T-cell (primary cell): ENCODE measurements around the gene NTNG2. TPM values are rescaled to one million over a fixed set of nuclear protein-coding genes. Genes with fewer than 3 reads are reported as not detected.

Experiments
- ATAC-seq, 4 experiments: fragments of 200-7000 bp in 3 of 4; fragments of 150-1000 bp in 1 of 4; cut with Tn5 transposase; replicated peaks in 1 of 4; 1 replicate in 3 of 4; 2 replicates in 1 of 4; pipeline ENCODE4 v1.10.0; 2021; ENCODE audit warnings: moderate library complexity in 3 of 4, mild to moderate bottlenecking in 2 of 4, moderate number of reproducible peaks in 1 of 4
- CTCF ChIA-PET, 2 donors: fragments of 300-600 bp; sonication (Branson Sonifier 250); formaldehyde crosslinking; loops; one replicate each; lab custom pipeline; 2022; ENCODE audit warnings: antibody characterized with exemption in 2 of 2; lab: Charles Lee
- POLR2A ChIA-PET, 2 donors: fragments of 300-600 bp; sonication (Branson Sonifier 250); formaldehyde crosslinking; loops; one replicate each; lab custom pipeline; 2022; ENCODE audit warnings: antibody characterized with exemption in 2 of 2; lab: Charles Lee
- DNase-seq, 35 experiments: peaks; one replicate each; pipeline versions ENCODE4 v3.0.0 to v3.0.0-alpha.2; 2013 to 2023
- H3K27ac ChIP-seq: one replicate; pipeline ENCODE4 v1.5.1; 2013; ENCODE audit warnings: low read length
- H3K27me3 ChIP-seq, 2 experiments: replicated peaks in 1 of 2; 1 replicate in 1 of 2; 2 replicates in 1 of 2; pipeline versions ENCODE4 v1.6.1 to v1.7.0; 2013; ENCODE audit warnings: low read length in 1 of 2, mixed read lengths in 1 of 2; ENCODE audit not compliant: control insufficient read depth in 2 of 2, insufficient read depth in 2 of 2; ENCODE audit errors: extremely low read depth in 1 of 2
- H3K36me3 ChIP-seq, 2 donors: 1 replicate in 1 of 2; 2 replicates in 1 of 2; pipeline versions ENCODE4 v1.6.1 to v1.7.0; 2013; ENCODE audit warnings: low read length in 1 of 2; ENCODE audit not compliant: control insufficient read depth in 2 of 2, insufficient read depth in 1 of 2; ENCODE audit errors: extremely low read depth in 1 of 2
- H3K4me1 ChIP-seq, 2 experiments: 1 replicate in 1 of 2; 2 replicates in 1 of 2; pipeline versions ENCODE4 v1.6.1 to v1.7.0; 2013; ENCODE audit warnings: low read length in 2 of 2, mixed read lengths in 1 of 2; ENCODE audit not compliant: insufficient read depth in 2 of 2, control insufficient read depth in 1 of 2; ENCODE audit errors: extremely low read depth in 1 of 2
- H3K4me3 ChIP-seq, 2 donors: 1 replicate in 1 of 2; 2 replicates in 1 of 2; pipeline versions ENCODE4 v1.5.1 to v1.7.0; 2013; ENCODE audit warnings: mild to moderate bottlenecking in 2 of 2, low read length in 1 of 2, moderate library complexity in 1 of 2; ENCODE audit not compliant: control insufficient read depth in 1 of 2; ENCODE audit errors: extremely low read depth in 1 of 2
- H3K9me3 ChIP-seq: 2 replicates; pipeline ENCODE4 v1.7.0; 2013
- H3K27ac Mint-ChIP-seq, 2 donors: one replicate each; pipeline ENCODE4 v1.8.0; 2020 to 2021; ENCODE audit warnings: mild to moderate bottlenecking in 2 of 2, mixed read lengths in 2 of 2
- H3K27me3 Mint-ChIP-seq, 2 donors: one replicate each; pipeline ENCODE4 v1.8.0; 2021 to 2022; ENCODE audit warnings: mixed read lengths in 2 of 2
- H3K36me3 Mint-ChIP-seq: one replicate; pipeline ENCODE4 v1.8.0; 2021; ENCODE audit warnings: mixed read lengths
- H3K4me1 Mint-ChIP-seq, 3 donors: one replicate each; pipeline ENCODE4 v1.8.0; 2020 to 2022; ENCODE audit warnings: mixed read lengths in 3 of 3, mild to moderate bottlenecking in 1 of 3
- H3K4me3 Mint-ChIP-seq, 3 donors: one replicate each; pipeline ENCODE4 v1.8.0; 2020 to 2022; ENCODE audit warnings: mild to moderate bottlenecking in 3 of 3, mixed read lengths in 3 of 3, moderate library complexity in 3 of 3
- H3K9me3 Mint-ChIP-seq, 3 donors: one replicate each; pipeline ENCODE4 v1.8.0; 2020 to 2022; ENCODE audit warnings: mixed read lengths in 3 of 3
- WGBS: methylation state at CpG from one replicate; pipeline ENCODE4 v1.1.5; 2013; ENCODE audit warnings: missing lambda C conversion rate; ENCODE audit not compliant: insufficient coverage; 5-methylcytosine and 5-hydroxymethylcytosine counted together
- total RNA-seq, 35 experiments: library from RNA in 6 of 35; stranded (reverse) in 6 of 35; fragments of 120-200 nt in 1 of 35; gene quantifications; one replicate each; pipeline versions ENCODE4 v1.2.1 to v1.2.4 and lab custom pipeline; 2013 to 2026

NTNG2 gene
- total RNA-seq, 5 donors from 2014 or later (not counting 1 experiment from before 2014, with no cell fraction given) = 4.8 to 14.1 (median 7.8) TPM

DNA sequence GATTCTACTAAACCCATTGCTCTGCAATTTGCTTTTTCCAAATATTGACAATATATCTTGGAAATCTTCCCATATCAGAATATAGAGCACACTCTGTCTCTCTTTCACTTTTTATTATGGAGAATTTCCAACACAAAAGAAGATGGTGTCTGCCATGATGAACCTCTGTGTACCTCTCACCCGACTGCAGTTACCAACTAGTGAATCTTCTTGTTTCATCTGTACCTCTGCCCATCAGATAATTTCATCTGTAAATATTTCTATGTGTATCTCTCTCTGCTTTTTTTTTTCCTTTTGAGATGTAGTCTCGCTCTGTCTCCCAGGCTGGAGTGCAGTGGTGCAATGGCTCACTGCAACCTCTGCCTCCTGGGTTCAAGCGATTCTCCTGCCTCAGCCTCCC lies 62.8 kb downstream of the NTNG2 start:
- H3K9me3 ChIP-seq = no peaks in the 10 kb centered on the region
- Mint-ChIP-seq H3K4me3 (no peak overlapping the region), H3K9me3 (no peaks in the 10 kb centered on the region), H3K27me3 (peaks cover 9 to 11% of the 10 kb centered on the region in 2 donors), H3K27ac (no peak overlapping the region), H3K36me3 (no peaks in the 10 kb centered on the region), H3K4me1 (no peaks in the 10 kb centered on the region)
- H3K4me3 ChIP-seq = no peak overlapping the region
- WGBS = 100% methylated on average over 1 of the region's 3 CpGs
- H3K4me1 ChIP-seq = no peaks in the 10 kb centered on the region
- peaks cover 0 to 14% of the 10 kb centered on the region in 2 experiments for H3K27me3 ChIP-seq
- ChIA-PET CTCF (no interaction called here), POLR2A (no interaction called here)
- DNase-seq = no peak
- no peak for ATAC-seq
- no peaks in the 10 kb centered on the region for H3K36me3 ChIP-seq
- no peak overlapping the region for H3K27ac ChIP-seq

DNA sequence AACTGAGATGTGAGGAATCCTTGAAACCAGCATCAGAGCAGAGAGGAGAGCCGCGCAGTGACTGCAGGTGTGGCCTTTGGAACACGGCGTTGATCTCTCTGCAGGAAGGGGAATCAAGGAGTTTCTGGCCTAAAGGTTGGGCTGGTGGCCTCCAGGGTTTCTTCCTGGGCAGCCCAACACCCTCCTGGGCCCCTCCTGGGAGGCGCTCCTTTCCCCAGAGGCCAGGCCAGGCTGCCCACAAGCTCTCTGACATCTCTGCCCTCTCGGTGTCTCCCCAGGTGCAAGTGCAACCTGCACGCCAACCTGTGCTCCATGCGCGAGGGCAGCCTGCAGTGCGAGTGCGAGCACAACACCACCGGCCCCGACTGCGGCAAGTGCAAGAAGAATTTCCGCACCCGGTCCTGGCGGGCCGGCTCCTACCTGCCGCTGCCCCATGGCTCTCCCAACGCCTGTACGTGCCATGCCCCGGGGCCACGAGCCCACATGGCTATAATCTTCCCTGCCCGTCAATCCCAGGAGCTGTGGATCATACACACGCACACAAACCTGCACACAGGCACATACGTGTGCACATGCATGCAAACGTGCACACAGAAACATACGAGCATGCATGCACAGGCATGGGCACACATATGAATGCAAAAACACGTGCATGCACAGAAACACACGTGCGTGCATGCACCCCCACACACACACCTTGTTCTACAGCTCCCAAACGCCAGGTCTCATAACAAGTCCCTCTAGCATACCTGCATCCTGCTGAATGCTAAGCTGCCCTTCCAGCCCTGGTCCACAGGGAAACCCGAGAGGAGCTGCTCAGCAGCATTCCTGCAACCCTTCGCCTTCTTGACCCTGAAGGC lies 64.9 kb downstream of the NTNG2 start:
- H3K27ac ChIP-seq = no peak overlapping the region
- Mint-ChIP-seq H3K36me3 (no peaks in the 10 kb centered on the region), H3K4me1 (no peaks in the 10 kb centered on the region), H3K9me3 (no peaks in the 10 kb centered on the region), H3K4me3 (no peak overlapping the region), H3K27me3 (peaks cover 5 to 11% of the 10 kb centered on the region in 2 donors), H3K27ac (no peak overlapping the region)
- H3K27me3 ChIP-seq = peaks cover 0 to 22% of the 10 kb centered on the region in 2 experiments
- H3K4me3 ChIP-seq = no peak overlapping the region
- H3K36me3 ChIP-seq = no peaks in the 10 kb centered on the region
- ChIA-PET POLR2A (no interaction called here), CTCF (no interaction called here)
- H3K9me3 ChIP-seq = no peaks in the 10 kb centered on the region
- ATAC-seq (no peak), DNase-seq (no peak)
- no peaks in the 10 kb centered on the region for H3K4me1 ChIP-seq
- 90% methylated on average over 28 of the region's 34 CpGs for WGBS

GRCh38 chr9:132228062-132228461 lies 66.2 kb downstream of the NTNG2 start:
- no peak overlapping the region for H3K27ac ChIP-seq
- no peaks in the 10 kb centered on the region for H3K4me1 Mint-ChIP-seq
- WGBS = 33% methylated on average over 11 of the region's 12 CpGs
- no peak overlapping the region for H3K27ac Mint-ChIP-seq
- peaks cover 0 to 29% of the 10 kb centered on the region in 2 experiments for H3K27me3 ChIP-seq
- no peaks in the 10 kb centered on the region for H3K36me3 Mint-ChIP-seq
- H3K9me3 ChIP-seq = no peaks in the 10 kb centered on the region
- ChIA-PET CTCF (interaction anchor here in 1 of 2 donors (1.5 kb wide), 1 partner anchor 58 kb away, joined by 4 read pairs; no protein-coding TSS in a partner anchor), POLR2A (no interaction called here)
- peaks cover 3 to 11% of the 10 kb centered on the region in 2 donors for H3K27me3 Mint-ChIP-seq
- H3K4me3 Mint-ChIP-seq = no peak overlapping the region
- no peaks in the 10 kb centered on the region for H3K9me3 Mint-ChIP-seq
- no peaks in the 10 kb centered on the region for H3K36me3 ChIP-seq
- DNase-seq = no peak
- H3K4me1 ChIP-seq = no peaks in the 10 kb centered on the region
- peak in 1 of 4 experiments; percentile 39 for ATAC-seq
- H3K4me3 ChIP-seq = no peak overlapping the region

GRCh38 chr9:132230605-132231004 lies 68.7 kb downstream of the NTNG2 start:
- H3K9me3 Mint-ChIP-seq = no peaks in the 10 kb centered on the region
- no peaks in the 10 kb centered on the region for H3K4me1 ChIP-seq
- 71% methylated on average over 2 of the region's 4 CpGs for WGBS
- H3K4me3 Mint-ChIP-seq = no peak overlapping the region
- no peaks in the 10 kb centered on the region for H3K9me3 ChIP-seq
- H3K4me3 ChIP-seq = no peak overlapping the region
- CTCF ChIA-PET = no interaction called here
- no peak overlapping the region for H3K27ac Mint-ChIP-seq
- DNase-seq (no peak), ATAC-seq (no peak)
- POLR2A ChIA-PET = no interaction called here
- peaks cover 6 to 11% of the 10 kb centered on the region in 2 donors for H3K27me3 Mint-ChIP-seq
- no peaks in the 10 kb centered on the region for H3K36me3 Mint-ChIP-seq
- no peak overlapping the region for H3K27ac ChIP-seq
- no peaks in the 10 kb centered on the region for H3K4me1 Mint-ChIP-seq
- H3K27me3 ChIP-seq = peaks cover 0 to 32% of the 10 kb centered on the region in 2 experiments
- H3K36me3 ChIP-seq = no peaks in the 10 kb centered on the region

DNA sequence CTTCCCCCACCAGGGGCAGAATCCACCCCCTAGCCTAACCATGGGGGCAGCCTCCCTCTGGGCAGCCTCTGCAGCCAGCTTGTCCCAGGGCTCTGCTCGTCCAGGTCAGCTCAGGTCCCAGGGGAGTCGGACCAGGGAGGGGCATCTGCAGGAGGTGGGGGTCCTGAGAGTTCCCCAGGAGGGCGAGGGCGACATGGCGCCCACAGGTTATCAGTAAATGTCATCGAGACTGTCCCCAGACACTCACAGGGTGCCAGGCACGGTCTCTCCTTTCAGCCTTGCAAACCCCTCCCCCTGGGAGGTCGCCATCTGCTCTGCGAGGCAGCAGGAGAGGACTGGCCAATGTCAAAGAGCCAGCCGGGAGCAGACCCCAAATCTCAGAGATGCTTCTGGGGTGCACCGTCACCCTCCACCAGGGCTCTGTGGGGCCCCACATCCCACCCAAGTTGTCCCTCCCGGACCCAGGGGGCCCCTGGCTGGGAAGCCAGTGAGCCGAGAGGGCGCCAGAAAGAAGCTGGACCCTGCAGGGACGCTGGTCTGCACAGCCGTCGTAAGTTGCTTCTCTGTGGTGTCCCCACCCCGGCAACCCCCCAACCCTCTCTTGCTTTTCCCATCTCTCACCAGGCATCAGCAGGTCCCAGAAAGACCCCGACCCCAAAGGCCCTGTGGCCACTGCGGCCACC lies 69.3 kb downstream of the NTNG2 start:
- Histone ChIP-seq H3K36me3 (no peaks in the 10 kb centered on the region), H3K4me3 (no peak overlapping the region), H3K4me1 (peaks cover 0 to 2% of the 10 kb centered on the region in 2 experiments), H3K27ac (no peak overlapping the region), H3K27me3 (peaks cover 0 to 35% of the 10 kb centered on the region in 2 experiments), H3K9me3 (no peaks in the 10 kb centered on the region)
- ChIA-PET CTCF (no interaction called here), POLR2A (no interaction called here)
- Mint-ChIP-seq H3K4me1 (no peaks in the 10 kb centered on the region), H3K27ac (no peak overlapping the region), H3K27me3 (peaks cover 6 to 11% of the 10 kb centered on the region in 2 donors), H3K36me3 (no peaks in the 10 kb centered on the region), H3K4me3 (no peak overlapping the region), H3K9me3 (no peaks in the 10 kb centered on the region)
- DNase-seq (no peak), ATAC-seq (no peak)
- 73% methylated on average over 18 of the region's 20 CpGs for WGBS

- DNase-seq = no peak
- no peak overlapping the region for H3K27ac ChIP-seq
- WGBS = 31% methylated on average over 2 of the region's 3 CpGs
- no peak overlapping the region for H3K4me3 Mint-ChIP-seq
- CTCF ChIA-PET = interaction anchor here in 1 of 2 donors (0.5 kb wide), 1 partner anchor 47 kb away, joined by 3 read pairs; no protein-coding TSS in a partner anchor
- H3K9me3 ChIP-seq = no peaks in the 10 kb centered on the region
- H3K4me1 ChIP-seq = peaks cover 0 to 8% of the 10 kb centered on the region in 2 experiments
- peaks cover 0 to 5% (median 5%) of the 10 kb centered on the region in 3 donors for H3K4me1 Mint-ChIP-seq
- no peak for ATAC-seq
- no peak overlapping the region for H3K27ac Mint-ChIP-seq
- peaks cover 3 to 6% of the 10 kb centered on the region in 2 donors for H3K27me3 Mint-ChIP-seq
- peaks cover 0 to 32% of the 10 kb centered on the region in 2 experiments for H3K27me3 ChIP-seq
- no peaks in the 10 kb centered on the region for H3K36me3 Mint-ChIP-seq
- H3K4me3 ChIP-seq = no peak overlapping the region
- no peaks in the 10 kb centered on the region for H3K9me3 Mint-ChIP-seq
- no peaks in the 10 kb centered on the region for H3K36me3 ChIP-seq
- POLR2A ChIA-PET = no interaction called here
Measured at GRCh38 chr9:132232522-132232921, 70.7 kb downstream of the NTNG2 start.
